Testis (tissue), 2 donors: ENCODE measurements around the gene DENND5B.

ENCODE experiments used
- CTCF ChIP-seq, 3 experiments: fragments of 450-650 bp in 2 of 3; fragments of 200-600 bp in 1 of 3; sonication (generic) in 1 of 3; IDR thresholded peaks; one replicate each; pipeline ENCODE4 v1.5.1; 2016 to 2019; ENCODE audit warnings: antibody characterized with exemption in 3 of 3, mild to moderate bottlenecking in 2 of 3, moderate library complexity in 1 of 3
- POLR2A ChIP-seq: fragments of 450-650 bp; IDR thresholded peaks from one replicate; pipeline ENCODE4 v1.6.1; 2017; ENCODE audit warnings: antibody characterized with exemption, mild to moderate bottlenecking, moderate library complexity

- TF ChIP-seq CTCF (IDR thresholded peaks at IDR 0.05) (no peak), POLR2A (no peak)
Observed at GRCh38 chr12:31478898-31479297, 112.0 kb downstream of the DENND5B start.
